K562 (cell line): ENCODE measurements around the gene MEIS2. TPM values are rescaled to one million over a fixed set of nuclear protein-coding genes. Genes with fewer than 3 reads are reported as not detected.

Source experiments
- CCNT2 ChIP-seq: IDR thresholded peaks from 2 replicates; pipeline ENCODE4 v1.6.1; 2011; ENCODE audit warnings: borderline replicate concordance, low read depth, mild to moderate bottlenecking, moderate library complexity, mixed read lengths, low read length; ENCODE audit not compliant: insufficient read length; ENCODE audit errors: extremely low read depth
- CXXC5 ChIP-seq: fragments of 250-450 bp; sonication (Bioruptor Pico); IDR thresholded peaks from 2 replicates; pipeline ENCODE4 v1.8.0; 2022; ENCODE audit warnings: inconsistent platforms, mild to moderate bottlenecking, moderate library complexity
- LEF1 ChIP-seq: fragments of 450-650 bp; IDR thresholded peaks from 2 replicates; pipeline ENCODE4 v1.6.1; 2016; ENCODE audit warnings: mild to moderate bottlenecking
- MTA3 ChIP-seq: fragments of 450-650 bp; formaldehyde crosslinking; IDR thresholded peaks from 2 replicates; pipeline ENCODE4 v1.6.1; 2017; ENCODE audit warnings: mild to moderate bottlenecking, borderline replicate concordance
- MYNN ChIP-seq, 2 experiments: sonication (generic); formaldehyde crosslinking in 1 of 2; IDR thresholded peaks; 2 replicates each; pipeline versions ENCODE4 v1.5.0 to v1.6.1; 2016 to 2020; ENCODE audit warnings: antibody characterized with exemption in 1 of 2, missing genetic modification reagents in 1 of 2
- NONO ChIP-seq, 2 experiments: fragments of 200-400 bp in 1 of 2; fragments of 450-650 bp in 1 of 2; formaldehyde crosslinking in 1 of 2; IDR thresholded peaks; 2 replicates each; pipeline ENCODE4 v1.6.1; 2017; ENCODE audit warnings: low read depth in 2 of 2, mild to moderate bottlenecking in 2 of 2, moderate library complexity in 2 of 2, low read length in 1 of 2
- PHB2 ChIP-seq: fragments of 450-650 bp; IDR thresholded peaks from 2 replicates; pipeline ENCODE4 v1.6.1; 2017; ENCODE audit warnings: low read depth
- PYGO2 ChIP-seq: fragments of 450-650 bp; IDR thresholded peaks from 2 replicates; pipeline ENCODE4 v1.6.1; 2016; ENCODE audit warnings: mild to moderate bottlenecking, missing genetic modification characterization, moderate library complexity, missing compliant biosample characterization
- SMAD4 ChIP-seq: fragments of 250-450 bp; sonication (Bioruptor Pico); conservative IDR thresholded peaks from 2 replicates; pipeline ENCODE4 v1.8.0; 2021; ENCODE audit warnings: inconsistent platforms, mild to moderate bottlenecking, moderate library complexity
- STAT5B ChIP-seq: fragments of 250-450 bp; sonication (Bioruptor Pico); IDR thresholded peaks from 2 replicates; pipeline ENCODE4 v1.8.0; 2021; ENCODE audit warnings: mild to moderate bottlenecking, inconsistent platforms
- ZEB2 ChIP-seq: fragments of 450-650 bp; IDR thresholded peaks from 2 replicates; pipeline ENCODE4 v1.6.1; 2016
- ZFP30 ChIP-seq: fragments of 250-450 bp; sonication (Bioruptor Pico); IDR thresholded peaks from 2 replicates; pipeline ENCODE4 v1.8.0; 2022; ENCODE audit warnings: moderate library complexity, mild to moderate bottlenecking, inconsistent platforms, borderline replicate concordance
- ZNF23 ChIP-seq: fragments of 250-450 bp; sonication (Bioruptor Pico); IDR thresholded peaks from 2 replicates; pipeline ENCODE4 v1.4.0; 2020; ENCODE audit warnings: mild to moderate bottlenecking
- ZNF311 ChIP-seq: fragments of 250-450 bp; sonication (Bioruptor Pico); IDR thresholded peaks from 2 replicates; pipeline ENCODE4 v1.4.0; 2020; ENCODE audit warnings: mild to moderate bottlenecking, moderate library complexity
- ZNF384 ChIP-seq: IDR thresholded peaks from 2 replicates; pipeline ENCODE4 v1.6.1; 2012; ENCODE audit warnings: low read depth, low read length, improper control_type of control experiment
- ZNF764 ChIP-seq: fragments of 250-450 bp; sonication (Bioruptor Pico); IDR thresholded peaks from 2 replicates; pipeline ENCODE4 v1.4.0; 2020; ENCODE audit warnings: low read depth, mild to moderate bottlenecking, moderate library complexity
- polyA plus RNA-seq, 8 experiments: library from polyadenylated mRNA; depleted of rRNA in 4 of 8; stranded (reverse) in 5 of 8; unstranded in 3 of 8; fragments of >200 nt; fragmentation: Nextera tagmentation in 2 of 8; fragmentation: Illumina TruSeq in 1 of 8; extraction: Ambion mirVana in 2 of 8; extraction: Trizol in 1 of 8; gene quantifications; 2 replicates each; pipeline versions ENCODE4 v1.2.1 to v1.2.3, GENCODE V29; 2011 to 2014; ENCODE audit warnings: inconsistent platforms in 1 of 8, missing spikeins in 1 of 8
- total RNA-seq, 7 experiments: library from RNA; depleted of rRNA in 6 of 7; stranded (reverse); fragments of >200 nt in 6 of 7; fragmentation: Illumina TruSeq in 2 of 7; extraction: Trizol in 2 of 7; gene quantifications; 2 replicates each; pipeline versions ENCODE4 v1.2.1 to v1.2.3, GENCODE V29; 2011 to 2021; ENCODE audit warnings: low replicate concordance in 1 of 7
- TF ChIP-seq, protein P1 (sequence below): sonication (generic); formaldehyde crosslinking; IDR thresholded peaks from 2 replicates; pipeline ENCODE4 v1.8.0; 2022; ENCODE audit warnings: mild to moderate bottlenecking, missing genetic modification reagents
- TF ChIP-seq, protein P2 (sequence below): fragments of 250-450 bp; sonication (Bioruptor Pico); IDR thresholded peaks from 2 replicates; pipeline ENCODE4 v1.4.0; 2020; ENCODE audit warnings: mild to moderate bottlenecking
- TF ChIP-seq, protein P3 (sequence below): fragments of 450-650 bp; IDR thresholded peaks from 2 replicates; pipeline ENCODE4 v1.6.1; 2014; ENCODE audit warnings: low read depth, mild to moderate bottlenecking, moderate library complexity, borderline replicate concordance

MEIS2 gene
- total and polyA plus RNA-seq, 9 of the 15 experiments (the other 6 are each of a cell fraction or from before 2014, with no cell fraction given): 7.5 to 64.2 (median 22.3) TPM

DNA sequence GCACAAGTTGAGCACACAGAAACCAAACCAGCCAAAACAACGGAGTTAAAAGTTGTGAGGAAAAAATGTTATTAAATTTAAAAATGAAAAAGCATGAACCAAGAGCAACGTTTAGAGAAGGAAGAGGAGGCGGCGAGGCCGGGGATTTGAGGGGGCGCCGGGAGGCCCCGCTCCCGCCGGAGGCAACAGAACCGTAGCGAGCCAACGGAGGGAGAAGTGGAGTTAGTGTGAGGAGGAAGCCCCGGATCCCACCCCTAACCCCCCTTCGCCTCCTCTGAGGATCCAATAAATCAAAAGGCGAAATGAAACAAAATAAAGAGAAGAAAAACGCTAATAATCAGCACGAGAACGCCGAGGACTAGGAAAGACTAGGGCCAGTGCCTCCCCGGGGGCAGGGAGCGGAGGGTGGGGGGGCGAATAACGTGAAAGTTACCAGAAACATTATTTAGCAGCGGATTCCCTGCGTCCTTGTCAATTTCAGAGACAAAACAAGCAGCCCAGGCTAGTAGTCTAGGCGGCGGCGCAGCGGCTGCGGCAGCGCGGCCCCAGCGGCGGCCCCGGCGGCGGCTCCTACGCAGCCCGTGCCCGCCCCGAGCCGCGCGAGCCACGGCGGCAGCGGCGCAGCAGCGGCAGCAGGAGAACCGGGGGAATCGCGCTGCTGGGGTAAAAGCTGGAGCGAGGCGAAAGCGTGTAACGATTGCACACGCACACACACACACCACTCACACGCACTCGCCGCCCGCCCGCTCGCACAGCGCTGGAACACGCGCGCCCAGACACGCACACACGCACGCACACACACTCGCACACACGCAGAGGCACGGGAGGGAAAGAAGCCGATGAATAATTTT is 1.7 kb downstream of the MEIS2 start (continued):
- TF ChIP-seq STAT5B (CRISPR knock-in tag) (no peak), ZNF764 (CRISPR knock-in tag) (no peak), MYNN (IDR thresholded peaks at IDR 0.05) (peak; percentile 81), MYNN (CRISPR knock-in tag; IDR thresholded peaks at IDR 0.05) (no peak), ZNF23 (CRISPR knock-in tag) (no peak), ZFP30 (CRISPR knock-in tag) (no peak), CCNT2 (peak; percentile 70), PHB2 (no peak), CXXC5 (peak; percentile 76), ZNF311 (no peak), ZEB2 (no peak), LEF1 (no peak), SMAD4 (CRISPR knock-in tag) (peak; percentile 63; the same call in 1 of the 2 replicates), PYGO2 (tag) (no peak), ZNF384 (no peak), MTA3 (peak; percentile 44; the same call in 1 of the 2 replicates), NONO (IDR thresholded peaks at IDR 0.05; ENCODE audit: low read depth in 2 of 2, low read length in 1 of 2) (0 out of 4 replicates have a peak, but pooled peaks of 1 of the 2 experiments have one; percentile 12)
- TF ChIP-seq, protein P1, sequence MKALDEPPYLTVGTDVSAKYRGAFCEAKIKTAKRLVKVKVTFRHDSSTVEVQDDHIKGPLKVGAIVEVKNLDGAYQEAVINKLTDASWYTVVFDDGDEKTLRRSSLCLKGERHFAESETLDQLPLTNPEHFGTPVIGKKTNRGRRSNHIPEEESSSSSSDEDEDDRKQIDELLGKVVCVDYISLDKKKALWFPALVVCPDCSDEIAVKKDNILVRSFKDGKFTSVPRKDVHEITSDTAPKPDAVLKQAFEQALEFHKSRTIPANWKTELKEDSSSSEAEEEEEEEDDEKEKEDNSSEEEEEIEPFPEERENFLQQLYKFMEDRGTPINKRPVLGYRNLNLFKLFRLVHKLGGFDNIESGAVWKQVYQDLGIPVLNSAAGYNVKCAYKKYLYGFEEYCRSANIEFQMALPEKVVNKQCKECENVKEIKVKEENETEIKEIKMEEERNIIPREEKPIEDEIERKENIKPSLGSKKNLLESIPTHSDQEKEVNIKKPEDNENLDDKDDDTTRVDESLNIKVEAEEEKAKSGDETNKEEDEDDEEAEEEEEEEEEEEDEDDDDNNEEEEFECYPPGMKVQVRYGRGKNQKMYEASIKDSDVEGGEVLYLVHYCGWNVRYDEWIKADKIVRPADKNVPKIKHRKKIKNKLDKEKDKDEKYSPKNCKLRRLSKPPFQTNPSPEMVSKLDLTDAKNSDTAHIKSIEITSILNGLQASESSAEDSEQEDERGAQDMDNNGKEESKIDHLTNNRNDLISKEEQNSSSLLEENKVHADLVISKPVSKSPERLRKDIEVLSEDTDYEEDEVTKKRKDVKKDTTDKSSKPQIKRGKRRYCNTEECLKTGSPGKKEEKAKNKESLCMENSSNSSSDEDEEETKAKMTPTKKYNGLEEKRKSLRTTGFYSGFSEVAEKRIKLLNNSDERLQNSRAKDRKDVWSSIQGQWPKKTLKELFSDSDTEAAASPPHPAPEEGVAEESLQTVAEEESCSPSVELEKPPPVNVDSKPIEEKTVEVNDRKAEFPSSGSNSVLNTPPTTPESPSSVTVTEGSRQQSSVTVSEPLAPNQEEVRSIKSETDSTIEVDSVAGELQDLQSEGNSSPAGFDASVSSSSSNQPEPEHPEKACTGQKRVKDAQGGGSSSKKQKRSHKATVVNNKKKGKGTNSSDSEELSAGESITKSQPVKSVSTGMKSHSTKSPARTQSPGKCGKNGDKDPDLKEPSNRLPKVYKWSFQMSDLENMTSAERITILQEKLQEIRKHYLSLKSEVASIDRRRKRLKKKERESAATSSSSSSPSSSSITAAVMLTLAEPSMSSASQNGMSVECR (CRISPR knock-in tag): no peak
- TF ChIP-seq, protein P2, sequence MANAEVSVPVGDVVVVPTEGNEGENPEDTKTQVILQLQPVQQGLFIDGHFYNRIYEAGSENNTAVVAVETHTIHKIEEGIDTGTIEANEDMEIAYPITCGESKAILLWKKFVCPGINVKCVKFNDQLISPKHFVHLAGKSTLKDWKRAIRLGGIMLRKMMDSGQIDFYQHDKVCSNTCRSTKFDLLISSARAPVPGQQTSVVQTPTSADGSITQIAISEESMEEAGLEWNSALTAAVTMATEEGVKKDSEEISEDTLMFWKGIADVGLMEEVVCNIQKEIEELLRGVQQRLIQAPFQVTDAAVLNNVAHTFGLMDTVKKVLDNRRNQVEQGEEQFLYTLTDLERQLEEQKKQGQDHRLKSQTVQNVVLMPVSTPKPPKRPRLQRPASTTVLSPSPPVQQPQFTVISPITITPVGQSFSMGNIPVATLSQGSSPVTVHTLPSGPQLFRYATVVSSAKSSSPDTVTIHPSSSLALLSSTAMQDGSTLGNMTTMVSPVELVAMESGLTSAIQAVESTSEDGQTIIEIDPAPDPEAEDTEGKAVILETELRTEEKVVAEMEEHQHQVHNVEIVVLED: peak; percentile 41; the same call in 1 of the 2 replicates
- TF ChIP-seq, protein P3, sequence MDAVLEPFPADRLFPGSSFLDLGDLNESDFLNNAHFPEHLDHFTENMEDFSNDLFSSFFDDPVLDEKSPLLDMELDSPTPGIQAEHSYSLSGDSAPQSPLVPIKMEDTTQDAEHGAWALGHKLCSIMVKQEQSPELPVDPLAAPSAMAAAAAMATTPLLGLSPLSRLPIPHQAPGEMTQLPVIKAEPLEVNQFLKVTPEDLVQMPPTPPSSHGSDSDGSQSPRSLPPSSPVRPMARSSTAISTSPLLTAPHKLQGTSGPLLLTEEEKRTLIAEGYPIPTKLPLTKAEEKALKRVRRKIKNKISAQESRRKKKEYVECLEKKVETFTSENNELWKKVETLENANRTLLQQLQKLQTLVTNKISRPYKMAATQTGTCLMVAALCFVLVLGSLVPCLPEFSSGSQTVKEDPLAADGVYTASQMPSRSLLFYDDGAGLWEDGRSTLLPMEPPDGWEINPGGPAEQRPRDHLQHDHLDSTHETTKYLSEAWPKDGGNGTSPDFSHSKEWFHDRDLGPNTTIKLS: no peak
